Suprapubic skin (tissue), 4 donors: ENCODE data around the gene KRT34.

ENCODE experiments used
- EP300 ChIP-seq: sonication (generic); formaldehyde crosslinking; IDR thresholded peaks from one replicate; pipeline ENCODE4 v1.6.1; 2017; ENCODE audit warnings: antibody characterized with exemption
- POLR2A ChIP-seq, 2 donors: fragments of 450-650 bp; IDR thresholded peaks; one replicate each; pipeline ENCODE4 v1.6.1; 2017; ENCODE audit warnings: antibody characterized with exemption in 2 of 2, mild to moderate bottlenecking in 2 of 2, moderate library complexity in 2 of 2
- POLR2AphosphoS5 ChIP-seq, 3 donors: sonication (generic); formaldehyde crosslinking; IDR thresholded peaks; one replicate each; pipeline ENCODE4 v1.6.1; 2017; ENCODE audit warnings: antibody characterized with exemption in 3 of 3
- TF ChIP-seq, protein P1 (sequence below), 2 donors: fragments of 200-600 bp in 1 of 2; fragments of 450-650 bp in 1 of 2; sonication (generic) in 1 of 2; IDR thresholded peaks; one replicate each; pipeline ENCODE4 v1.5.1; 2016 to 2019; ENCODE audit warnings: antibody characterized with exemption in 2 of 2, mild to moderate bottlenecking in 1 of 2, moderate library complexity in 1 of 2

DNA sequence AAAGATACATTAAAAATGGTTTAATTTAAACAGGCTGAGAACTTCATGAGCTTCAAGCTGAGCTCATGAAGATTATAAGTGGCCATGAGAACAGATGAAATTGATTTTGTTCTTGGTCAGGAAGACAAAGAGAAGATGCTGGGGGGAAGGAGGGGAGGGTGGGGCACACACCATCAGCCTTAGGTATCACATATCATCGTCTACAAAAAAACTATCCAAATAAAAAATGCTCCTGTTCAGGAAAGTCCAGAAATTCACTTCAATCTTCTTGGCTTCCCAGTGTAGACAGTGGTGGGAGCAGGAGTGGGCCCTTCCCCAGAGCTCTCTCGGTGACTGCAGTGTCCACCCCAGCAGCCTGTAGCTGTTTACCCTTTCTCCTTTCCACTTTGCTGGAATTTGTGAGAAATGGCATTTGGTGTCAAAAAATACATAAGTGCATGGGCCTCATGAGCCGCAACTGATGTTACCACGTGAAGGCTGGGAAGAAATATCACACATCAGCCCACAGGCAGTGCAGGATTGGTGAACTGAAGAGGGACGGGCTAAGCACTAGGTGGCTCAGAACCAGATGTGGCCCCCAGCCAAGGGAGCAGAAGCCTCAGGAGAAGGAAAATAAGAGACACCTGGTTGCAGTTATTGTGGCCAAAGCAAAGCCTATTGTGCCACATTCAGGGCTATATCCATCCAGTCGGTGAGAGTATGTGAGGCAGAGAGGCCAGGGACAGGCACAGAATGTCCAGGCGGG lies 36.2 kb upstream of the KRT34 start:
- TF ChIP-seq POLR2A (IDR thresholded peaks at IDR 0.05) (no peak), POLR2AphosphoS5 (IDR thresholded peaks at IDR 0.05) (no peak), EP300 (no peak)
- TF ChIP-seq, protein P1, sequence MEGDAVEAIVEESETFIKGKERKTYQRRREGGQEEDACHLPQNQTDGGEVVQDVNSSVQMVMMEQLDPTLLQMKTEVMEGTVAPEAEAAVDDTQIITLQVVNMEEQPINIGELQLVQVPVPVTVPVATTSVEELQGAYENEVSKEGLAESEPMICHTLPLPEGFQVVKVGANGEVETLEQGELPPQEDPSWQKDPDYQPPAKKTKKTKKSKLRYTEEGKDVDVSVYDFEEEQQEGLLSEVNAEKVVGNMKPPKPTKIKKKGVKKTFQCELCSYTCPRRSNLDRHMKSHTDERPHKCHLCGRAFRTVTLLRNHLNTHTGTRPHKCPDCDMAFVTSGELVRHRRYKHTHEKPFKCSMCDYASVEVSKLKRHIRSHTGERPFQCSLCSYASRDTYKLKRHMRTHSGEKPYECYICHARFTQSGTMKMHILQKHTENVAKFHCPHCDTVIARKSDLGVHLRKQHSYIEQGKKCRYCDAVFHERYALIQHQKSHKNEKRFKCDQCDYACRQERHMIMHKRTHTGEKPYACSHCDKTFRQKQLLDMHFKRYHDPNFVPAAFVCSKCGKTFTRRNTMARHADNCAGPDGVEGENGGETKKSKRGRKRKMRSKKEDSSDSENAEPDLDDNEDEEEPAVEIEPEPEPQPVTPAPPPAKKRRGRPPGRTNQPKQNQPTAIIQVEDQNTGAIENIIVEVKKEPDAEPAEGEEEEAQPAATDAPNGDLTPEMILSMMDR (IDR thresholded peaks at IDR 0.05): no peak
